NCI-H510A (cell line): ENCODE results near the gene COPE.
"Not testable (repeated sequence)": the region's sequence is repeated elsewhere in the genome, so short reads cannot be mapped to it uniquely, and the experiment has no call there.

Experiments
- DNase-seq: peaks from one replicate; lab custom pipeline; 2025; lab: John Stamatoyannopoulos, UW

COPE gene

DNA sequence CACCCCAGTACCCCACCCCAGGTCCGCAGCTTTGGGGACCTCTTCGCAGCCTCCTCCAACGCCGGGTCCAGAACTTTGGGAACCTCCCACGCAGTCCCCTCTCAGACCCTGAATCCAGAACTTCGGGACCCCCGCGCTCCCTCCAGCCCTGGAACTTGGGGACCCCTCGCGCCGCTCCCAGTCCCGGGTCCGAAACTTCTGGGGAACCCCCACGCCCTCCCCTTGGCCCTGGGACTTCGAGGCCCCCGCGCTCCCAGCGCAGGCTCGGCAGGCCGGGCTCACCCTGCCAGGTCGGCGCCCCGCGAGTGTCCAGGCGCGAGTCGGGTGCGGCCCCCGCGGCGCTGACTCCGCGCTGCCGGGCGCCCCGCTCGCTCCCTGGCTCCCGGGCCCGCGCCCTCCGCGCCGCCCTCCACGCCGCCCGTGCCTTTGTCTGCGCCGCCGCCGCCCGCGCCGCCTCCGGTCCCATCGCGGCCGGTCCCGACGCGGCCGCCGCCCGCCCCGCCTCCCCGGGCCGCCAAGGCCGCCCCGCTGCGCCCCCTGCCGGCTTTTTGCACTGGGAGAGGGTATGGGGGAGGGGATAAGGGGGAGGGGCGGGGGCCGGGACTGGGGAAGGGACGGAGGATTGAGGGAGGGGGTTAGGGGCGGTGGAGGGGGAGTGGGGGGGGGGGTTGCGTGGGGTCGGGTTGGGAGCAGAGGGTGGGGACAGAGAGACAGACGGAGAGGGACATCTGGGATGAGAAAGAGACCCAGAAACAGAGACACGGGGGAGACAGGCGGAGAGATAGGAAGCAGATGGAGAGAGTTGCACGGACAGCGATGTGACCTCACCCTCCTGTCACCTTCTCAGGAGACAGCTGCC is 21.8 kb upstream of the COPE start, which contains the start of gene HOMER3:
TSS of gene HOMER3 (minus strand) at position 449 of the 859 bp plus-strand sequence. CDS start 2,235 bp downstream, outside the sequence.
- DNase-seq: peak; percentile 42

DNA sequence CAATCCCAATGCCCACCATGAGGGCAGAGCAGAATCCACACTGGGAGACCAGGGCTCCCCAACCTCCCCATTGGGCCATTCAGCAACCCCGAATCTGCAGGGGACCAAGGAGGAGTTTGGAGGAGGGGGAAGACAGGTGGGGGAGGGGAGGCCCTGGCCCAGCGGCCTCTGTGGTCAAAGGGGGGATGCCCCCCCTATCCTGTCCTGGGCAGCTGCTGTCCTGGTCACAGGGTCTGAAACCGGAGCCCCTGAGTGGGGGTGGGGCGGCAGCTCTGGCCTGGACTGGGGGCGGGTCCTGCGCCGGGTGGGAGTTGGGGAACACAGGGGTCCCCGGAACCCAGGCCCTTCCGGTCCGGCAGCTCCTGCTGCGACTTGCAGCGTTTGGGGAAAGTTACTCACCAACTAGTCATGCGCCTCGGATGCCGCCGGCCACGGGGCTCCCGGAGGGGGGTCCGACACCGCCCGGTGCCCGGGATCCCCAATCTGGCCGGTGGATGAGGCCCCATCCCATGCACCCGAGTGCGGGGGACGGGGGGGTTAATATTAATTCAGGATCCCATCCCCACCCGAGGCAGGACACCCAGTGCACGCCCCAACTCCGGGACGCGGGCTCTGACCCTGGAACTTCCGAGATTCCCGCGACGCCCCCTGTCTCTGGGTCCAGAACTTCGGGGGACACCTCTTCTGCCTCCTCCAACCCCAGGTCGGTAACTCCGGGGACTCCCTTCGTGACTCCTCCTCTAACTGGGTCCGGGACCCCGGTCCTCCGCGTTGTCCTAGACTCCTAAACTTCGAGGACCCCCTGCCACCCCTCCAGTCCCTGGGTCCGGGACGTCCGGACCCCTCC is 21.0 kb upstream of the COPE start:
- DNase-seq: no peak

DNA sequence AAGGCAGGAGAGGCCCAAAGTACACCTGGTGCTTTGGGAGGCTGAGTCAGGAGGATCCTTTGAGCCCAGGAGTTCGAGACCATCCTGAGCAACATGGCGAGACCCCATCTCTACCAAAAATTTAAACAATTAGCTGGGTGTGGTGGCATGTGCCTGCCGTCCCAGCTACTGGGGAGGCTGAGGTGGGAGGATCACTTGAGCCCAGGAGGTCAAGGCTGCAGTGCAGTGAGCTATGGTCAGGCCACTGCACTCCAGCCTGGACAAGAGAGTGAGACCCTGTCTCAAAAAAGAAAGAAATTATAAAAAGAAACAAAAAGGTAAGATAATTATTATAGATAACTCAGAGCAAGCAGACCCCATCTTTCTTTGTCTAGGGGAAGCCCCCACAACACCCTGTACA is 20.0 kb upstream of the COPE start:
- DNase-seq: no peak

DNA sequence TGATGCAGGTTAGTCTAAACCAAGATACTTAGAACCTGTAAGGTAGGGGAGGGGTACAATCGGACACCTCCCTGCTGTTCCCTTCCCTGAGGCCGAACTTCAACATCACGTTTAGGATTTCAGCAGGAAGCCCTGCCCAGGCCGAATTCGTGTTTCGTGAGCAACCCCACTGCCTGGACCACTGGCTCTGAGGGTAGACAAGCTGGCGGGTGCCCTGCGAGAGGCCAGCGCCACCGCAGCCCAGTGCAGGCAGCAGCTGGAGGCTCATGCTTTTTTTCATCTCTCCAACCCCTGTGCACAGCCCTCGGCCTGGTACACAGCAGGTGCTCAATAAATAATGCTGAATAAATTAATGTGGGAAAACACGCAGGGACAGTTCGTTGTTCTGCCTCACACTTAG is 14.1 kb upstream of the COPE start:
- no peak for DNase-seq

DNA sequence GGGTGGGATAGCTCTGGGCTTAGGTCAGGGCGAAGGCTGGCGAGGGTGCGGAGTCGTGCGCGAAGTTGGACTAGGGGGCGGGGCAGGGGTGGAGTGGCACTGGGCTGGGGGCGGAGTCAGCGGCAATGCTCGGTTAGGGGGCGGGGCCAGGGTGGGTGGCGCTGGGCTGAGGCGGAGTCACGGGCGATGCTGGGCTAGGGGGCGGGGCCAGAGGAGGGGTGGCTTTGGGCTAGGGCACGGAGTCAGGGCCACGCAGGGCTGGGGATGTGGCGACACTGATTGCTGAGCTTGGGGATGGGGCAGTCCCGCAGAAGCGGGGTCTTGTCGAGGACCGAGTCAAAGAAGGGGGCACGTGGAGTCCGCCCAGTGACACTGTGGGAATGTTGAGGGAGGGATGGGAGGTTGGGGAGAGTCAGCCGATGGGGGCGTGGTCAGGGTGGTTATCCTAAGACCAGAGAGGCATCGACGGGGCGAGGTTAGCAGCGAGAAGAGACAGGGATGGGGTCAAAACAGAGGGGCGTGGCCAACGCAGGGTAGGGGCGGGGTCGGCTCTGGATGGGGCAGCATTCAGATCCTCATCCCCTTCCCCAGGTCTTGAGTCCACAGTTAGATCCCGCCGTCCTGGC is 13.1 kb upstream of the COPE start:
- no peak for DNase-seq

DNA sequence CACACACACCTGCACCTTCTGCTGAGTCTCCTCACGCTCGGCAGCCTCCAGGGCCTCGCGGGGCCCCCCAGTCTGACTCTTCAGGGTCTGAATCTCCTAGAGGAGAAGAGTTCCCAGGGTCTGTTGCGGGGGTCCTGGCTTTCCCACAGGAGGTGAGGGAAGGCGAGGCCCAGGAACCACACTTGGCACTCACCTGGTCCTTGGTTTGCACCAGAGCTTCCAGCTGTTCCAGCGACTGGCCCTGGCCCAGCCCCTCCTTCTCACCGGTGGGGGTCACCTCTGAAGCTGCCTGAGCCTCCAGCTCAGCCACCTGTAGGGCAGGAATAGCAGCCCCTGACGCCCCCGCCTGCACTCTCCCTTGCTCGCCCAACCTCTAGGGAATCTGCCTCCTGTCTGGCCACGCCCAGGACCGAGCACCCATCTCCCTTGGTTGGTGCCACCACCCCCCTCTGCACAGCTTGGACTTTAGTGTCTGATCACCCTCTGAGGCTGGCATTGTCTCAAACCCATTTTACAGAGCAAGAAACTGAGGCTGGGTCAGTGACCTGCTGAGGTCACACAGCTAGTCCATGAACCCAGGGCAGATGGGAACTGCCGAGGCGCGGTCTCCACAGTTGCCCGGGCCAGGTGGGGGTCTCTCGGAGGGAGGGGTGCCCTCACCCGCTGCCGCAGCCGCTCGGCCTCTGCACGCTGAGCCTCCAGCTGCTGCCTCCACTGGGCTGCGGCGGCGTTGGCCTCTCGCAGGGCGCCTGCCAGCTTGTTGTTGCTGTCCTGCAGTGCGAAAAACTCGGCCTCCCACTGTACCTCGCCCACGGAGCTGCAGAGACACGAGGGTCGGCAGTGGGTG is 12.4 kb upstream of the COPE start:
- DNase-seq: no peak

DNA sequence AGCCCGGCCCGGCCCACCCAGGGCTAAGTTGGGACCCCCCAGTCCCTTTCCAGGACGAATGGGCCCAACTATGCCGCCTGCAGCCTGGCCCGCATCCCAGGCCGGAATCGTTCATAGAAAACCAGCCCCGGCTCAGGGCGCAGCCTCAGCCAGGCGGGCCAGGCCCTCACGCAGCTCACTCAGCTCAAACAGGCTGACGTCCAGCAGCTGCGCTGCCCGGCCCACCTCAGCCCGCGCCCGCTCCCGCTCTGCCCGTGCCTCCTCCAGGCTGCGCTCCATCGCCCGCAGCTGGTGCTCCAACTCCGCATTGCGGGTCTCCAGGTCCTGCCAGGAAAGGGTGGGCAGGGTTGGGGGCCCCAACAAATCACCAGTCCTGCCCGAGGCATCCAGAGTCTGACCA is 10.1 kb upstream of the COPE start:
- DNase-seq: no peak

- DNase-seq: no peak
Observed at GRCh38 chr19:18928018-18928805, 9.0 kb upstream of the COPE start.

- DNase-seq: no peak
Observed at GRCh38 chr19:18924684-18925213, 5.6 kb upstream of the COPE start.

DNA sequence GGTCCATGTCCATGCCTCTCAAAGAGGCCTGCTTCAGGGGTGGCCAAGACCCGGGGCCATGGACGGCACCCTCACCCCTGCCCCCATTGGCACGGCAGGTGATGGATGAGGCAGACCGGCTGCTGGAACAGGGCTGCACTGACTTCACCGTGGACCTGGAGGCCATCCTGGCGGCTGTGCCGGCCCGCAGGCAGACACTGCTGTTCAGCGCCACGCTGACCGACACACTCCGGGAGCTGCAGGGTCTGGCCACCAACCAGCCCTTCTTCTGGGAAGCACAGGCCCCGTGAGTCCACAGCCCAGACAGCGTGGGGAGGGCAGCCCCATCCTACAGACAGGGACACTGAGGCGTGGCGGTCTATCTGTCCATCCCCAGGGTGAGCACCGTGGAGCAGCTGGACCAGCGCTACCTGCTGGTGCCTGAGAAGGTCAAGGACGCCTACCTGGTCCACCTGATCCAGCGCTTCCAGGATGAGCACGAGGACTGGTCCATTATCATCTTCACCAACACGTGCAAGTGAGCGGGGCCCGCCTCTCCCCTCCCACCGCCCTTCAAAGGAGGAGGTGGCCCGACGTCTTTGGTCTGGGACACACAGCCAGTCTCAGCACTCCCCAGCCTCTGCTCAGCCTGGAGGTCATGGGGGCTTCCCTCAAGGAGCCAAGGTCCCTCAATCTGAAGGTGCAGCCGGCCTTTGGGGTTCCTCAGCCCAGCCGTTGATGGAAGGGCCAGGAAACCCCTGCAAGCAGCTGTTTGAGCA is 3.2 kb upstream of the COPE start:
- no peak for DNase-seq

- no peak for DNase-seq
Observed at GRCh38 chr19:18921593-18921992, 2.4 kb upstream of the COPE start.

- no peak for DNase-seq
Observed at GRCh38 chr19:18920400-18920799, 1.2 kb upstream of the COPE start.

DNA sequence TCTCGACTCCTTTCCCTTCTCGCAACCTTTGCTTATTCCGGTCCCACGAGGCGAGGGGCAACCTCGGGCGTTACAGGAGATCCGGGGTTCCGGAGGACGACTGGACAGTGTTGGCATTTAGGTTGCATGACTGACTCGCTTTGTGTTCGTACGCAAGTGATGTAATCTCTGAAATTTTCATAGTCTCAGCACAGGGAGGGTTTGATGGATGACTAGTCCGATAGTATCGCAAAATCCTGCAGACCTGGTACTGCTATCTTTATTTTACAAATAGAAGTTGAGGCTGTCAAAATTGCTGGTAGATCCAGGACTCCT is 670 bp upstream of the COPE start:
- no peak for DNase-seq

DNA sequence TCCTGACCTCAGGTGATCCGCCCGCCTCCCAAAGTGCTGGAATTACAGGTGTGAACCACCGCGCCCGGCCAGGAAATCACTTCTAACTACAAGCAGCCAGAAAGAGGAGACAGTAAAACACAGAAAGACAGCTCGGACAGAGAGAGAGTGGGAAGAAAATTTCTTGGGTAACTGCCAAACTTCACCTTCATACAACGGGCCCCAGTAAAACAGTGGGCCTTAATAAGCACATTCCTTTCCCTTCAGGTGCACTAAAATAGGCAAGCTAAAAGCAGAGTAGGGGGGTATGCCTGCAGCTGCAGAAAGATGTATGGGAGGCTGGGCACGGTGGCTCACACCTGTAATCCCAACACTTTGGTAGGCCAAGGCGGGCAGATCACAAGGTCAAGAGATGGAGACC is 1.6 kb downstream of the COPE start:
- not testable (repeated sequence) for DNase-seq

- peak; percentile 33 for DNase-seq
Observed at GRCh38 chr19:18915639-18916038, 3.5 kb downstream of the COPE start.

DNA sequence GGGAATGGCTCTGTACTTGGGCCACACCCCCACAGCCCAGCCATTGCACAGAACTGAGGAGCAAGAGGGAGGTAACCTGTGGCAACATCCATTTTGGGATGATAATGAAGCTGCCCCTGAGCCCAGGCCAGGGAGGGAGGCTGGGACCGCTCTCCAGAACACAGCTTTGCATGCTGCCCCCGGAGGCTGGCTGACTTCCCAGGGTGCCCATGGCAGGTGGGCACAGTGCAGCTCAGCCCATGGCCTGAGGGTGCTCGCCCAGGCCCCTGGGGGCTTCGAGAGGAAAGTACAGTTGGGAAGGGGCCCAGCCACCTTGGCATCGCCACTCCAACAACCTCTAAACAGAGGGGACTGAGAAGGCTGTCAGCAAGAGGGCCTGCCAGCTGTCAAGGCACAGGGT is 5.7 kb downstream of the COPE start:
- DNase-seq: no peak

- DNase-seq: no peak
Observed at GRCh38 chr19:18912933-18913332, 6.3 kb downstream of the COPE start.

GRCh38 chr19:18910801-18911436 is 8.3 kb downstream of the COPE start:
- no peak for DNase-seq

GRCh38 chr19:18910010-18910409 is 9.2 kb downstream of the COPE start:
- DNase-seq: no peak
